Trophoblast cell (in vitro differentiated cells and primary cell): Measurements from ENCODE around the gene IL3.

ENCODE experiments used
- DNase-seq, 2 donors: peaks; one replicate each; pipeline ENCODE4 v3.0.0-alpha.2; 2016
- H2AFZ ChIP-seq: 2 replicates; pipeline ENCODE4 v1.6.1; 2013; ENCODE audit warnings: low read length, moderate library complexity, mild to moderate bottlenecking; ENCODE audit not compliant: insufficient read depth, poor library complexity
- H2AK5ac ChIP-seq: 2 replicates; pipeline ENCODE4 v1.6.1; 2013; ENCODE audit warnings: mild to moderate bottlenecking, low read length
- H2BK120ac ChIP-seq: 2 replicates; pipeline ENCODE4 v1.6.1; 2013; ENCODE audit warnings: low read length, mild to moderate bottlenecking, moderate library complexity; ENCODE audit not compliant: insufficient read depth, poor library complexity
- H2BK12ac ChIP-seq: 2 replicates; pipeline ENCODE4 v1.6.1; 2013; ENCODE audit warnings: mild to moderate bottlenecking, low read length, moderate library complexity
- H2BK5ac ChIP-seq: 2 replicates; pipeline ENCODE4 v1.6.1; 2013; ENCODE audit warnings: low read length, low read depth, moderate library complexity, mild to moderate bottlenecking; ENCODE audit not compliant: poor library complexity
- H3K14ac ChIP-seq: 2 replicates; pipeline ENCODE4 v1.6.1; 2013; ENCODE audit warnings: mild to moderate bottlenecking, low read length
- H3K18ac ChIP-seq: 2 replicates; pipeline ENCODE4 v1.6.1; 2013; ENCODE audit warnings: mild to moderate bottlenecking, low read length
- H3K23ac ChIP-seq: 2 replicates; pipeline ENCODE4 v1.6.1; 2013; ENCODE audit warnings: low read length
- H3K27ac ChIP-seq: 2 replicates; pipeline ENCODE4 v1.5.1; 2013; ENCODE audit warnings: low read depth, mild to moderate bottlenecking, inconsistent platforms, low read length, moderate library complexity
- H3K27me3 ChIP-seq: 2 replicates; pipeline ENCODE4 v1.6.1; 2013; ENCODE audit warnings: inconsistent platforms, mild to moderate bottlenecking, low read length, moderate library complexity; ENCODE audit not compliant: insufficient read depth
- H3K36me3 ChIP-seq, 2 experiments: 1 replicate in 1 of 2; 2 replicates in 1 of 2; pipeline ENCODE4 v1.6.1; 2013; ENCODE audit warnings: low read length in 2 of 2, mild to moderate bottlenecking in 2 of 2, moderate library complexity in 1 of 2; ENCODE audit not compliant: insufficient read depth in 2 of 2, control insufficient read depth in 1 of 2
- H3K4ac ChIP-seq: 2 replicates; pipeline ENCODE4 v1.6.1; 2013; ENCODE audit warnings: low read depth, mild to moderate bottlenecking, low read length, moderate library complexity
- H3K4me1 ChIP-seq, 2 experiments: 1 replicate in 1 of 2; 2 replicates in 1 of 2; pipeline ENCODE4 v1.6.1; 2013; ENCODE audit warnings: low read length in 2 of 2, mild to moderate bottlenecking in 2 of 2, moderate library complexity in 1 of 2; ENCODE audit not compliant: insufficient read depth in 2 of 2, control insufficient read depth in 1 of 2
- H3K4me2 ChIP-seq: 2 replicates; pipeline ENCODE4 v1.6.1; 2013; ENCODE audit warnings: inconsistent platforms, mild to moderate bottlenecking, low read length, moderate library complexity
- H3K4me3 ChIP-seq: 2 replicates; pipeline ENCODE4 v1.5.1; 2013; ENCODE audit warnings: mild to moderate bottlenecking, low read depth, low read length, inconsistent platforms
- H3K79me1 ChIP-seq: one replicate; pipeline ENCODE4 v1.6.1; 2013; ENCODE audit warnings: low read length
- H3K79me2 ChIP-seq: 2 replicates; pipeline ENCODE4 v1.6.1; 2013; ENCODE audit warnings: low read length, mild to moderate bottlenecking; ENCODE audit not compliant: control insufficient read depth, insufficient read depth, poor library complexity
- H3K9ac ChIP-seq: 2 replicates; pipeline ENCODE4 v1.6.1; 2013; ENCODE audit warnings: mild to moderate bottlenecking, low read length
- H3K9me3 ChIP-seq: 2 replicates; pipeline ENCODE4 v1.6.1; 2013; ENCODE audit warnings: low read depth, mild to moderate bottlenecking, control low read depth, inconsistent platforms, low read length; ENCODE audit not compliant: insufficient read depth
- H4K12ac ChIP-seq: 2 replicates; pipeline ENCODE4 v1.6.1; 2013; ENCODE audit warnings: low read depth, mild to moderate bottlenecking, low read length, moderate library complexity
- H4K8ac ChIP-seq: 2 replicates; pipeline ENCODE4 v1.6.1; 2013; ENCODE audit warnings: low read depth, mild to moderate bottlenecking, low read length, moderate library complexity
- H4K91ac ChIP-seq: one replicate; pipeline ENCODE4 v1.6.1; 2013; ENCODE audit warnings: low read depth, mild to moderate bottlenecking, low read length, moderate library complexity
- WGBS: extraction: QIAGEN DNeasy Blood & Tissue Kit; methylation state at CpG from one replicate; pipeline ENCODE4 v1.1.7; 2013; ENCODE audit warnings: missing lambda C conversion rate; ENCODE audit not compliant: insufficient read length, insufficient coverage; ENCODE audit errors: extremely low coverage; 5-methylcytosine and 5-hydroxymethylcytosine counted together

The IL3 gene

DNA sequence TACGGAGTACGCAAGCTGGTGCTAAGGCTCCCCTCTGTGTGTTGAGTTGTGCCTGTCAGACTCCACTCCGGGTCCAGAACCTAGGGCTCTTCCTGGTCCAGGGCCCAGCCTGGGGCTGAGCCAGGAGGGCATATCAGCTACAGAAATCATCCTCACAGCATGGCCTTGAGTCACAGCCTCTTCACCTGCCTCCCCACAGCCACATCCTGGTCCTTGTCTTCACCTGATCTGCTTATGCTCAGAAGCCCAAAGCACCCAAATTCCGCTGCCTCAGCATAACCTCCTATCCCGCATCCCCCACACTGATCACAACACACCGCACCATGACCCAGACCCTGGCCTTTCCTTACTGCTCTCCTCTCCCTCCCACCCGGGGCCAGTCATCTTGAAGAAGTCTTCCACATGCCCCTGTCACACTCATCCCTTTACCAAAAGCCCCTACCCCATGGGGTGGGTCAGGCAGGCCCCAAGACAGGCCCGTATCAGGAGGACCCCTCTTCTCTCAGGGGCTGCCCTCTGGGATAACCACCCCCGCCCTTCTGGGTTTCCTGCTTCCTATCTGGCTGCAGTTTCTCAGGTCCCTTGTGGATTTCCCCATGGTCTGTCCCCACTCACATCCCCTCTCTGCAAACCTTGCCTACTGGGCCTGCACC is 1.3 kb upstream of the IL3 start:
- H3K9me3 ChIP-seq, result no peaks in the 10 kb centered on the region
- no peak overlapping the region for H3K4me2 ChIP-seq
- no peak overlapping the region for H2AFZ ChIP-seq
- H3K14ac ChIP-seq, result no peak overlapping the region
- no peaks in the 10 kb centered on the region for H3K36me3 ChIP-seq
- no peak overlapping the region for H3K23ac ChIP-seq
- H3K4ac ChIP-seq, result no peak overlapping the region
- H4K8ac ChIP-seq, result no peak overlapping the region
- H3K18ac ChIP-seq, result no peak overlapping the region
- H2BK12ac ChIP-seq, result no peak overlapping the region
- H3K27ac ChIP-seq, result no peak overlapping the region
- no peaks in the 10 kb centered on the region for H3K4me1 ChIP-seq
- WGBS, result no CpG with 5 or more reads among the region's 9 CpGs
- no peaks in the 10 kb centered on the region for H3K27me3 ChIP-seq
- H3K79me1 ChIP-seq, result no peaks in the 10 kb centered on the region
- H4K91ac ChIP-seq, result no peak overlapping the region
- DNase-seq, result no peak
- no peak overlapping the region for H3K9ac ChIP-seq
- no peak overlapping the region for H2BK120ac ChIP-seq
- H4K12ac ChIP-seq, result no peak overlapping the region
- no peak overlapping the region for H2BK5ac ChIP-seq
- H3K4me3 ChIP-seq, result no peak overlapping the region
- H3K79me2 ChIP-seq, result no peaks in the 10 kb centered on the region
- no peak overlapping the region for H2AK5ac ChIP-seq

DNA sequence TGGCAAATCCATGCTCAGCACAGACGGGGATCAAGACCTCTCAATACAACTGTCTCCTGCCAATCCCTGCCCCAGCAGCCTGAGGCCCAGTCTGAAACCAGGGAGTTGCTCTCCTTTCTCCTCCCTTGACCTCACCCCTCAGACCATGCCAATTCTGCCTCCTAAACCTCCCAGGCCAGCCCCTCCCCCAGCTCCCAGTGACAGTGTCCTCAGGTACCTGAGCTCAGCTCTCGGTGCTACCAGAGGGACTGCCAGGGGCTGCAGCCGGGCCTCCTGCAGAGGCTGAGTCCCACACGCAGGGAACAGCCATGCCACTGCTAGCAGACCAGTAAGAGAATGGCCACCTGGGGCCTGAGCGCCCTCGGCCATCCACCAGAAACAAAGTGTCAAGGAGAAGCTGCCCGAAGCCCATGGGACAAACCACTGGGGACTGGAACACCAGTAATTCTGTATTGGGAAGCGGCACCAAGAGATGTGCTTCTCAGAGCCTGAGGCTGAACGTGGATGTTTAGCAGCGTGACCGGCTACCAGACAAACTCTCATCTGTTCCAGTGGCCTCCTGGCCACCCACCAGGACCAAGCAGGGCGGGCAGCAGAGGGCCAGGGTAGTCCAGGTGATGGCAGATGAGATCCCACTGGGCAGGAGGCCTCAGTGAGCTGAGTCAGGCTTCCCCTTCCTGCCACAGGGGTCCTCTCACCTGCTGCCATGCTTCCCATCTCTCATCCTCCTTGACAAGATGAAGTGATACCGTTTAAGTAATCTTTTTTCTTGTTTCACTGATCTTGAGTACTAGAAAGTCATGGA is 557 bp upstream of the IL3 start:
- H2BK12ac ChIP-seq, result no peak overlapping the region
- no peak overlapping the region for H3K4me3 ChIP-seq
- H4K91ac ChIP-seq, result no peak overlapping the region
- no CpG with 5 or more reads among the region's 13 CpGs for WGBS
- H2AK5ac ChIP-seq, result no peak overlapping the region
- no peak overlapping the region for H4K8ac ChIP-seq
- H3K14ac ChIP-seq, result no peak overlapping the region
- H2BK5ac ChIP-seq, result no peak overlapping the region
- H3K23ac ChIP-seq, result no peak overlapping the region
- H3K79me2 ChIP-seq, result no peaks in the 10 kb centered on the region
- no peaks in the 10 kb centered on the region for H3K4me1 ChIP-seq
- no peaks in the 10 kb centered on the region for H3K9me3 ChIP-seq
- H2BK120ac ChIP-seq, result no peak overlapping the region
- H3K27me3 ChIP-seq, result no peaks in the 10 kb centered on the region
- no peak overlapping the region for H3K9ac ChIP-seq
- H3K4ac ChIP-seq, result no peak overlapping the region
- H3K18ac ChIP-seq, result no peak overlapping the region
- H3K27ac ChIP-seq, result no peak overlapping the region
- no peaks in the 10 kb centered on the region for H3K36me3 ChIP-seq
- H2AFZ ChIP-seq, result no peak overlapping the region
- no peaks in the 10 kb centered on the region for H3K79me1 ChIP-seq
- no peak overlapping the region for H3K4me2 ChIP-seq
- DNase-seq, result no peak
- H4K12ac ChIP-seq, result no peak overlapping the region

DNA sequence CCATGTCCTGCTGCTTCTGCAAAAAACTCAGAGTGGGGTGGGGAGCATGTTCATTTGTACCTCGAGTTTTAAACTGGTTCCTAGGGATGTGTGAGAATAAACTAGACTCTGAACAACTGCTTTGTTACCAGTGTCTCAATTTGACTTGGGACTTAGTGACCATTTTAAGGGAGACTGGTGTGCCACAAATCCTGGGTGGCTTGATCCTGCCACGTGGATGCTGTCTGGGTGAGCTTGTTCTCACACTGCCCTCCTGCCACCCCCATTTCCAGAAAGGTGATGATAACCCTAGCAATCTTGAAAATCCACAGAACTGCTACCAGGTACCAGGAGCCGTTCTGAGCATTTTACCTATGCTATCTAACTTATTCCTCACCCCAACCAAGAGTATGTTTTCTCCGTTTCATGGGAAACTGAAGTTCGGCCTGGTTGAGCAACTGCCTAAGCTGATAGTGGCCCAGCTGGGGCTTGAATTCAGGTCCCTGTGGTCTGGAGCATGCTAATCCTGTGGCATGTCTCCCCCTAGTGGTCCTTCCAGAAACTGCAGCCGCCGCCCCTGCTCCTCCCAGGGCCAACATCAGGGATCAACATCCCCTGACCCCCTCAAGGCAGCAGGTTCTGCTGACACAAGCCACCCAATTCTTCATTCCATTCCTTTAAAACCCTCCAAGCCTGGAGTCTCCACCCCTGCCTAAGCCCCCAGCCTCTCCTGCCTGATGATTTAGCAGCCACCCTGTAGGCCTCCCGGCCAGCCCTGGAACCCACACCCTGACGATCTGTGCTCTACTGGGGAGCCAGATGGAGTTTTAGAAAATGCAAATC is 2.8 kb downstream of the IL3 start:
- H3K4me3 ChIP-seq, result no peak overlapping the region
- peak; percentile 63 to 78 for DNase-seq
- H3K4me1 ChIP-seq, result no peaks in the 10 kb centered on the region
- H2AFZ ChIP-seq, result no peak overlapping the region
- H3K9ac ChIP-seq, result no peak overlapping the region
- no peaks in the 10 kb centered on the region for H3K79me1 ChIP-seq
- H3K9me3 ChIP-seq, result no peaks in the 10 kb centered on the region
- H2BK5ac ChIP-seq, result no peak overlapping the region
- H2AK5ac ChIP-seq, result no peak overlapping the region
- H3K4ac ChIP-seq, result no peak overlapping the region
- H2BK12ac ChIP-seq, result no peak overlapping the region
- H3K23ac ChIP-seq, result no peak overlapping the region
- no peaks in the 10 kb centered on the region for H3K27me3 ChIP-seq
- no peak overlapping the region for H3K14ac ChIP-seq
- no peaks in the 10 kb centered on the region for H3K79me2 ChIP-seq
- H4K12ac ChIP-seq, result no peak overlapping the region
- H3K18ac ChIP-seq, result no peak overlapping the region
- no peaks in the 10 kb centered on the region for H3K36me3 ChIP-seq
- H2BK120ac ChIP-seq, result no peak overlapping the region
- no CpG with 5 or more reads among the region's 9 CpGs for WGBS
- H4K91ac ChIP-seq, result no peak overlapping the region
- H3K4me2 ChIP-seq, result no peak overlapping the region
- H3K27ac ChIP-seq, result no peak overlapping the region
- H4K8ac ChIP-seq, result no peak overlapping the region

DNA sequence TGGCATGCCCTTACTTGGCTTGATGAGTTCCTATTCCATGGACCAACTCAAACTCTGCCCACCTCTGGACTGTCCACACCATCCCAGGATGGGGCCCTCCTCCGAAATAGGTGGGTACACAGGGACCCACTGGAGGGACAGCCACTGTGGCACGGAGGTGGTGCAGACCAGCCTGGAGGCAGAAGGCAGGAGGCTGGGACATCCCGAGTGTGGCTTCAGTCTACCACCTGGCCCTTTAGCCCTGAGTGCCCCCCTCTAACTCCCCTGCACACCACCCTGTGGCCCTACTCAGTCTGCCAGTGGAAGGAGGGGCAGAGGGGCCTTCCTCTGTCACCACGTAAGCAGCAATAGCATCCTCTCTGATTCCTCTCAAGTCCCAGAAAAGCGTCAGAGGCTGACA is 3.7 kb downstream of the IL3 start:
- no peak overlapping the region for H3K27ac ChIP-seq
- H4K12ac ChIP-seq, result no peak overlapping the region
- H3K4me2 ChIP-seq, result no peak overlapping the region
- H2BK120ac ChIP-seq, result no peak overlapping the region
- no peak overlapping the region for H3K4me3 ChIP-seq
- H3K9ac ChIP-seq, result no peak overlapping the region
- no peak overlapping the region for H2BK12ac ChIP-seq
- no CpG with 5 or more reads among the region's 5 CpGs for WGBS
- H3K4me1 ChIP-seq, result no peaks in the 10 kb centered on the region
- H2AK5ac ChIP-seq, result no peak overlapping the region
- no peaks in the 10 kb centered on the region for H3K9me3 ChIP-seq
- H2BK5ac ChIP-seq, result no peak overlapping the region
- no peaks in the 10 kb centered on the region for H3K36me3 ChIP-seq
- no peak overlapping the region for H3K14ac ChIP-seq
- no peak overlapping the region for H3K23ac ChIP-seq
- H3K27me3 ChIP-seq, result no peaks in the 10 kb centered on the region
- no peak overlapping the region for H2AFZ ChIP-seq
- H3K18ac ChIP-seq, result no peak overlapping the region
- H3K79me1 ChIP-seq, result no peaks in the 10 kb centered on the region
- no peak overlapping the region for H3K4ac ChIP-seq
- DNase-seq, result no peak
- H3K79me2 ChIP-seq, result no peaks in the 10 kb centered on the region
- no peak overlapping the region for H4K8ac ChIP-seq
- no peak overlapping the region for H4K91ac ChIP-seq
